Activated CD8-positive, alpha-beta T cell treated with anti-CD3 and anti-CD28 coated beads for 36 hours (primary cell): ENCODE data around the gene NT5DC1. TPM values are rescaled to one million over a fixed set of nuclear protein-coding genes. Genes with fewer than 3 reads are reported as not detected.

Experiments
- ATAC-seq: fragments of 200-7000 bp; cut with Tn5 transposase; one replicate; pipeline ENCODE4 v1.10.0; 2021; ENCODE audit warnings: mild to moderate bottlenecking, moderate library complexity
- CTCF ChIA-PET: fragments of 350-600 bp; sonication (Branson Sonifier 250); formaldehyde crosslinking; loops from one replicate; lab custom pipeline; 2021; ENCODE audit warnings: antibody characterized with exemption; lab: Charles Lee
- POLR2A ChIA-PET: fragments of 350-600 bp; sonication (Branson Sonifier 250); formaldehyde crosslinking; loops from one replicate; lab custom pipeline; 2021; ENCODE audit warnings: antibody characterized with exemption; lab: Charles Lee
- DNase-seq: peaks from one replicate; pipeline ENCODE4 v3.0.0-alpha.2; 2020
- H3K27ac Mint-ChIP-seq: one replicate; pipeline ENCODE4 v1.8.0; 2021; ENCODE audit warnings: mild to moderate bottlenecking, mixed read lengths
- H3K27me3 Mint-ChIP-seq: one replicate; pipeline ENCODE4 v1.8.0; 2021; ENCODE audit warnings: mixed read lengths
- H3K36me3 Mint-ChIP-seq: one replicate; pipeline ENCODE4 v1.8.0; 2021; ENCODE audit warnings: low read depth, mixed read lengths
- H3K4me1 Mint-ChIP-seq: one replicate; pipeline ENCODE4 v1.8.0; 2021; ENCODE audit warnings: low read depth, mixed read lengths
- H3K4me3 Mint-ChIP-seq: one replicate; pipeline ENCODE4 v1.8.0; 2021; ENCODE audit warnings: mild to moderate bottlenecking, moderate library complexity, mixed read lengths
- H3K9me3 Mint-ChIP-seq: one replicate; pipeline ENCODE4 v1.8.0; 2021; ENCODE audit warnings: mixed read lengths
- CTCF ChIP-seq: fragments of 200-600 bp; IDR thresholded peaks from one replicate; pipeline ENCODE4 v1.8.0; 2022; ENCODE audit warnings: antibody characterized with exemption, mild to moderate bottlenecking
- intact Hi-C: fragments of 100-400 bp; cut with micrococcal nuclease; formaldehyde crosslinking; loops from one replicate; pipeline ENCODE4 v1.10.0; 2022
- total RNA-seq, 2 experiments: library from RNA; stranded (reverse); gene quantifications; one replicate each; pipeline ENCODE4 v1.2.3, GENCODE V29; 2021

The NT5DC1 gene
- total RNA-seq, 2 experiments from 2014 or later = 47.8 to 53.3 TPM

GRCh38 chr6:116159782-116160524, 59.3 kb downstream of the NT5DC1 start:
- Mint-ChIP-seq H3K4me3 (no peak overlapping the region), H3K27ac (no peak overlapping the region), H3K4me1 (peaks cover 8% of the 10 kb centered on the region), H3K9me3 (peaks cover 9% of the 10 kb centered on the region), H3K27me3 (no peaks in the 10 kb centered on the region), H3K36me3 (peaks cover 29% of the 10 kb centered on the region)
- ATAC-seq (no peak), DNase-seq (no peak)
- TF ChIP-seq CTCF = no peak
- intact Hi-C loops = no loop called here
- ChIA-PET POLR2A (no interaction called here), CTCF (no interaction called here)

GRCh38 chr6:116165596-116165995, 64.9 kb downstream of the NT5DC1 start:
- Mint-ChIP-seq H3K4me3 (no peak overlapping the region), H3K27ac (no peak overlapping the region), H3K36me3 (peaks cover 31% of the 10 kb centered on the region), H3K9me3 (peaks cover 6% of the 10 kb centered on the region), H3K4me1 (no peaks in the 10 kb centered on the region), H3K27me3 (no peaks in the 10 kb centered on the region)
- CTCF ChIA-PET = no interaction called here
- intact Hi-C loops = no loop called here
- DNase-seq (no peak), ATAC-seq (no peak)
- POLR2A ChIA-PET = no interaction called here
- no peak for TF ChIP-seq CTCF

GRCh38 chr6:116166369-116166768, 65.7 kb downstream of the NT5DC1 start:
- H3K9me3 Mint-ChIP-seq = peaks cover 6% of the 10 kb centered on the region
- H3K4me3 Mint-ChIP-seq = no peak overlapping the region
- no peak for ATAC-seq
- no peak for DNase-seq
- no peak overlapping the region for H3K27ac Mint-ChIP-seq
- TF ChIP-seq CTCF = no peak
- H3K4me1 Mint-ChIP-seq = no peaks in the 10 kb centered on the region
- ChIA-PET CTCF (no interaction called here), POLR2A (no interaction called here)
- intact Hi-C loops = no loop called here
- no peaks in the 10 kb centered on the region for H3K27me3 Mint-ChIP-seq
- H3K36me3 Mint-ChIP-seq = peaks cover 30% of the 10 kb centered on the region

- Mint-ChIP-seq H3K27me3 (no peaks in the 10 kb centered on the region), H3K9me3 (peaks cover 6% of the 10 kb centered on the region), H3K36me3 (peaks cover 23% of the 10 kb centered on the region), H3K4me3 (no peak overlapping the region), H3K4me1 (no peaks in the 10 kb centered on the region), H3K27ac (no peak overlapping the region)
- ChIA-PET CTCF (interaction anchor here (0.7 kb wide), 1 partner anchor 850 kb away, joined by 3 read pairs; no protein-coding TSS in a partner anchor), POLR2A (no interaction called here)
- TF ChIP-seq CTCF = no peak
- intact Hi-C loops = no loop called here
- no peak for ATAC-seq
- no peak for DNase-seq
These were observed 67.5 kb downstream of the NT5DC1 start for GRCh38 chr6:116168148-116168547.

GRCh38 chr6:116169880-116170279, 69.2 kb downstream of the NT5DC1 start:
- no peak overlapping the region for H3K4me3 Mint-ChIP-seq
- H3K9me3 Mint-ChIP-seq = peaks cover 10% of the 10 kb centered on the region
- no peak overlapping the region for H3K27ac Mint-ChIP-seq
- intact Hi-C loops = no loop called here
- DNase-seq (no peak), ATAC-seq (no peak)
- POLR2A ChIA-PET = interaction anchor here (0.6 kb wide), 1 partner anchor 200 kb away, joined by 7 read pairs; no protein-coding TSS in a partner anchor
- H3K4me1 Mint-ChIP-seq = no peaks in the 10 kb centered on the region
- H3K36me3 Mint-ChIP-seq = peaks cover 28% of the 10 kb centered on the region
- CTCF ChIA-PET = no interaction called here
- no peak for TF ChIP-seq CTCF
- H3K27me3 Mint-ChIP-seq = no peaks in the 10 kb centered on the region
